ENCODE data around the gene ATP2C2. TPM values are rescaled to one million over a fixed set of nuclear protein-coding genes. Genes with fewer than 3 reads are reported as not detected.
"Not testable (repeated sequence)": the region's sequence is repeated elsewhere in the genome, so short reads cannot be mapped to it uniquely, and the experiment has no call there.

Gene ATP2C2
- total and polyA plus RNA-seq, 2 experiments from 2014 or later, result 0.53 TPM; not detected in 1

GRCh38 chr16:84334482-84334881 is 33.9 kb upstream of the ATP2C2 start:
- H3K4me3 ChIP-seq, result no peak overlapping the region
- no peaks in the 10 kb centered on the region for H3K27me3 ChIP-seq
- no peaks in the 10 kb centered on the region for H3K9me3 ChIP-seq (ENCODE audit: low read depth)
- no peaks in the 10 kb centered on the region for H3K4me1 ChIP-seq (ENCODE audit: low read depth)
- no peak for TF ChIP-seq CTCF (IDR thresholded peaks at IDR 0.05; ENCODE audit: low read depth, low read length)
- H3K36me3 ChIP-seq, result no peaks in the 10 kb centered on the region
- DNase-seq (ENCODE audit: low read depth in 1 of 2, low spot score in 1 of 2), result no peak
- H3K27ac ChIP-seq, result no peak overlapping the region

- not testable (repeated sequence) for H3K27me3 ChIP-seq; H3K27ac ChIP-seq; H3K9me3 ChIP-seq (ENCODE audit: low read depth)
Observed at GRCh38 chr16:84337236-84337635, 31.1 kb upstream of the ATP2C2 start.

GRCh38 chr16:84339311-84339710 is 29.0 kb upstream of the ATP2C2 start:
- TF ChIP-seq CTCF (IDR thresholded peaks at IDR 0.05; ENCODE audit: low read depth, low read length), result no peak
- Histone ChIP-seq H3K27ac (no peak overlapping the region), H3K27me3 (no peaks in the 10 kb centered on the region), H3K9me3 (ENCODE audit: low read depth) (no peaks in the 10 kb centered on the region), H3K36me3 (no peaks in the 10 kb centered on the region), H3K4me3 (no peak overlapping the region), H3K4me1 (ENCODE audit: low read depth) (no peaks in the 10 kb centered on the region)
- DNase-seq (ENCODE audit: low read depth in 1 of 2, low spot score in 1 of 2), result no peak

More at GRCh38 chr16:84337236-84337635, 31.1 kb upstream of the ATP2C2 start:
- not testable (repeated sequence) for H3K36me3 ChIP-seq; H3K4me3 ChIP-seq; DNase-seq (ENCODE audit: low read depth in 1 of 2, low spot score in 1 of 2); H3K4me1 ChIP-seq (ENCODE audit: low read depth)

- no peaks in the 10 kb centered on the region for H3K9me3 ChIP-seq (ENCODE audit: low read depth)
- H3K36me3 ChIP-seq, result no peaks in the 10 kb centered on the region
- DNase-seq (ENCODE audit: low read depth in 1 of 2, low spot score in 1 of 2), result no peak
- no peaks in the 10 kb centered on the region for H3K27me3 ChIP-seq
- no peak overlapping the region for H3K4me3 ChIP-seq
- H3K4me1 ChIP-seq (ENCODE audit: low read depth), result no peaks in the 10 kb centered on the region
- H3K27ac ChIP-seq, result no peak overlapping the region
- TF ChIP-seq CTCF (IDR thresholded peaks at IDR 0.05; ENCODE audit: low read depth, low read length), result no peak
Observed at GRCh38 chr16:84339766-84340165, 28.6 kb upstream of the ATP2C2 start.

GRCh38 chr16:84340325-84341040 is 27.9 kb upstream of the ATP2C2 start:
- no peak overlapping the region for H3K27ac ChIP-seq
- H3K36me3 ChIP-seq, result no peaks in the 10 kb centered on the region
- H3K4me3 ChIP-seq, result no peak overlapping the region
- peak in 1 of 2 donors; percentile 21 for DNase-seq (ENCODE audit: low read depth in 1 of 2, low spot score in 1 of 2)
- H3K9me3 ChIP-seq (ENCODE audit: low read depth), result no peaks in the 10 kb centered on the region
- no peaks in the 10 kb centered on the region for H3K27me3 ChIP-seq
- H3K4me1 ChIP-seq (ENCODE audit: low read depth), result no peaks in the 10 kb centered on the region
- no peak for TF ChIP-seq CTCF (IDR thresholded peaks at IDR 0.05; ENCODE audit: low read depth, low read length)

- Histone ChIP-seq H3K27me3 (peaks cover 3% of the 10 kb centered on the region), H3K9me3 (ENCODE audit: low read depth) (no peaks in the 10 kb centered on the region), H3K36me3 (no peaks in the 10 kb centered on the region), H3K4me1 (ENCODE audit: low read depth) (no peaks in the 10 kb centered on the region), H3K4me3 (no peak overlapping the region), H3K27ac (no peak overlapping the region)
- DNase-seq (ENCODE audit: low read depth in 1 of 2, low spot score in 1 of 2), result no peak
- TF ChIP-seq CTCF (IDR thresholded peaks at IDR 0.05; ENCODE audit: low read depth, low read length), result no peak
Observed at GRCh38 chr16:84341528-84342295, 26.6 kb upstream of the ATP2C2 start.

- H3K4me3 ChIP-seq; H3K27me3 ChIP-seq; DNase-seq (ENCODE audit: low read depth in 1 of 2, low spot score in 1 of 2); H3K36me3 ChIP-seq; H3K27ac ChIP-seq; H3K9me3 ChIP-seq (ENCODE audit: low read depth); H3K4me1 ChIP-seq (ENCODE audit: low read depth): not testable (repeated sequence)
Observed at GRCh38 chr16:84343800-84344199, 24.5 kb upstream of the ATP2C2 start.
